BE2C (cell line): ENCODE data around the gene CREB5.

Experiments used
- DNase-seq: peaks from one replicate; pipeline ENCODE4 v3.0.0-alpha.2; 2020
- H3K27me3 ChIP-seq: fragments of 250-450 bp; sonication (Bioruptor Pico); 2 replicates; pipeline ENCODE4 v1.5.1; 2020; ENCODE audit warnings: mild to moderate bottlenecking
- H3K36me3 ChIP-seq: fragments of 250-450 bp; sonication (Bioruptor Pico); 2 replicates; pipeline ENCODE4 v1.5.1; 2020; ENCODE audit warnings: mild to moderate bottlenecking
- H3K4me1 ChIP-seq: fragments of 250-450 bp; sonication (Bioruptor Pico); 2 replicates; pipeline ENCODE4 v1.5.1; 2020
- H3K4me3 ChIP-seq: 2 replicates; pipeline ENCODE4 v1.5.1; 2011; ENCODE audit warnings: low read depth, low read length
- H3K9me3 ChIP-seq: fragments of 250-450 bp; sonication (Bioruptor Pico); 2 replicates; pipeline ENCODE4 v1.5.1; 2020
- CTCF ChIP-seq: IDR thresholded peaks from 2 replicates; pipeline ENCODE4 v1.5.1; 2012; ENCODE audit warnings: mild to moderate bottlenecking, low read depth, low read length

Gene CREB5

GRCh38 chr7:28478656-28479055 is 66.3 kb downstream of the CREB5 start:
- TF ChIP-seq CTCF: no peak
- Histone ChIP-seq H3K9me3 (no peaks in the 10 kb centered on the region), H3K4me1 (no peaks in the 10 kb centered on the region), H3K4me3 (no peak overlapping the region), H3K27me3 (no peaks in the 10 kb centered on the region), H3K36me3 (no peaks in the 10 kb centered on the region)
- no peak for DNase-seq

GRCh38 chr7:28479507-28479947 is 67.2 kb downstream of the CREB5 start:
- Histone ChIP-seq H3K4me1 (no peaks in the 10 kb centered on the region), H3K36me3 (no peaks in the 10 kb centered on the region), H3K27me3 (no peaks in the 10 kb centered on the region), H3K9me3 (no peaks in the 10 kb centered on the region), H3K4me3 (no peak overlapping the region)
- no peak for TF ChIP-seq CTCF
- no peak for DNase-seq

- Histone ChIP-seq H3K36me3 (no peaks in the 10 kb centered on the region), H3K27me3 (no peaks in the 10 kb centered on the region), H3K9me3 (no peaks in the 10 kb centered on the region), H3K4me1 (no peaks in the 10 kb centered on the region), H3K4me3 (no peak overlapping the region)
- TF ChIP-seq CTCF: no peak
- no peak for DNase-seq
Observed at GRCh38 chr7:28480595-28480994, 68.3 kb downstream of the CREB5 start.

DNA sequence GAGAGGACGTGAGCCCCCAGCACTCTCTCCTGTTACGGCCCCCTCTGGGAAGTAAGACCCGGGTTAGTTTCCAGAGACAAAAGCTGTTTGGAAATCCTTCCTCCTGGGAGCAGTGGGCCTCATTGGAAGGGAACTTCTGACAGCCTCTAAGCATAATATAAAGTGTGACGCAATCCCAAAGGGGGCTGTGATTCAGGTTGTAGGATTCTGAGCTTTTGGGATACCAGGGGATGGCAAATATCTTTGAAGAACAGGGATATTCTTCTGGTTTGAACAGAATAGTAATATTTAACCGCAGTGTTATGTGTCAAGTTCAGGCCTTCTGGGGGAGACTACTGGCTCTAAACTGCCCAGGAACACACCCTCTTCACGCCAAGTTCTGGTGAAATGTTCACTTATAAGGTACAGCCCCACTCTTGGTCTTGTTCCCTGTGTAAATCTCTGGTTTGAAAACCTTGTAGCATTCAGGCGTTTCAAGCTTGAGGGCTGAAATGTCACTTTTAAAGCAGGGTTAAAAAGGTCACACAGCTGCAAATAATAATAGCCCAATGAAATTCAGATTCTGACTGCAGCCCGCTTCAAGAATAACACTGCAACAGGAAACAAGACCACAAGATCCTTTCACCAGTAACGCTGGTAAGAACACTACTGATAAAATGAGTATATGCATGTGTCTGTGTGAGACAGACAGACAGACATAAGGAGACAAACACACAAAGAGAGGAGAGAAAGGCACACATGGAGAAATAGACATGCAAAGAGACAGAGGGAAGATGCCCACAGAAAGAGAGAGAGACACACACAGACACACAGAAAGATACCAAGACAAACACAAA is 69.0 kb downstream of the CREB5 start:
- no peak for TF ChIP-seq CTCF
- DNase-seq: no peak
- Histone ChIP-seq H3K4me3 (no peak overlapping the region), H3K4me1 (no peaks in the 10 kb centered on the region), H3K36me3 (no peaks in the 10 kb centered on the region), H3K9me3 (no peaks in the 10 kb centered on the region), H3K27me3 (no peaks in the 10 kb centered on the region)

DNA sequence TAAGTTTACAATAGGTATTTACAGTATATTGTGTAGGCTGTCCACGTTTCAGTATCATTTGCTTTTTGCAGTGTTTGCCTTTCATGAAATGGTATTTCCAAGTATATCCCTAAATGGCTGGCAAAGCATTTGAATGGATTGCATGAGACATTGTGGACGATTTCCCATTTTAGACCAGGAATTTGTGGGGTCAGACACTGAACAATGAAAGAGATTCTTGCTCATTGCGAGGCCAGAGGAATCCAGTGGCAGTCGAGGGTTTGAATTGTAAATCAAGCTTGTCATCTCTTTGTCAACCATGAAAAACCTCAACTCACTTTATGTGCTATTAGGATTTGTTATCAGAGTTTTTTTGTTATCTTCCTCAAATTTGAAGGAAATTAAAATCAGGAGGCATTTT is 70.8 kb downstream of the CREB5 start:
- Histone ChIP-seq H3K9me3 (no peaks in the 10 kb centered on the region), H3K4me1 (no peaks in the 10 kb centered on the region), H3K4me3 (no peak overlapping the region), H3K27me3 (no peaks in the 10 kb centered on the region), H3K36me3 (no peaks in the 10 kb centered on the region)
- TF ChIP-seq CTCF: no peak
- DNase-seq: no peak

GRCh38 chr7:28483908-28484605 is 71.7 kb downstream of the CREB5 start:
- DNase-seq: no peak
- no peak overlapping the region for H3K4me3 ChIP-seq
- no peaks in the 10 kb centered on the region for H3K27me3 ChIP-seq
- no peak for TF ChIP-seq CTCF
- H3K4me1 ChIP-seq: no peaks in the 10 kb centered on the region
- H3K36me3 ChIP-seq: no peaks in the 10 kb centered on the region
- no peaks in the 10 kb centered on the region for H3K9me3 ChIP-seq
